GM12801 (cell line): Measurements from ENCODE around the gene CLEC18B.

ENCODE experiments used
- CTCF ChIP-seq: IDR thresholded peaks from one replicate; pipeline ENCODE4 v1.5.1; 2011; ENCODE audit warnings: control low read depth; ENCODE audit not compliant: insufficient read length; ENCODE audit errors: extremely low read depth

Gene CLEC18B

DNA sequence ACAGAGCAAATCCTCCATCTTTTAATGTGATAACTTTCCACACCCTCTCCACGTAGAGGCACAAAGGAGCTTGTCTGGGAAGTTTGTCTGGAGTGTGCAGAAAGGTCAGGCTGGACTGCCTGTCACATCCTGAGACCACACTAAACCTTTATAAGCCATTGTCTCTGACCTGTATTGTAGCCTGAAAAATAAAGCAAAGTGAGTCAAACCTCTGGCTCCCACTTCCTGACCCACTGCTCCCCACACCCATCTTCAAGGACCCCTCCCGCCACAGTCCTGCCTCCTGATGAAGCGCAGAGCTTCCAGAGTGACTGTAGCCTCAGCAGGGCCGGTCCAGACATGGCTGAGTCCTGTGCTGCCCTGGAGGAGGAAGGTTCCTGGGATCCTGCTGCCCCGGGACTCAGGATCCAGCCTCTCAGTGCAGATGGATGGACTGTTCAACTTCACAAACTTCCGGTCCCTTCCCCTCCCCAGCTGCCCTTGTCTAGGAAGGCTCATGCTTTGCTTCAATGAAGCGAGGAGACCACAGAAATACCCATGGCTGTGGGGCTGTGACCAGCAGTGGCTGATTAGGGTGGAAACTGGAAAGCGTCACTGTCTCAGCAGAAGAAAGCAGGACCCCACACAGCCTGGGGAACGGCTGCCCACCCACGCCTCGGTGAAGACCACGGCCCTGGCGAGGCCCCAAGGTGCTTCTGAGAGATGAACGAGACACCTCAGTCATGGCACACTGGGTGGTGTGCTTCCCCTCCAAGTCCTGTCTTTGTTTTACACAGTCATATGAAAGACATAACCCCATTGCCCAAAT lies 30.9 kb upstream of the CLEC18B start:
- no peak for TF ChIP-seq CTCF

GRCh38 chr16:74450967-74451760 lies 29.9 kb upstream of the CLEC18B start:
- TF ChIP-seq CTCF: no peak

DNA sequence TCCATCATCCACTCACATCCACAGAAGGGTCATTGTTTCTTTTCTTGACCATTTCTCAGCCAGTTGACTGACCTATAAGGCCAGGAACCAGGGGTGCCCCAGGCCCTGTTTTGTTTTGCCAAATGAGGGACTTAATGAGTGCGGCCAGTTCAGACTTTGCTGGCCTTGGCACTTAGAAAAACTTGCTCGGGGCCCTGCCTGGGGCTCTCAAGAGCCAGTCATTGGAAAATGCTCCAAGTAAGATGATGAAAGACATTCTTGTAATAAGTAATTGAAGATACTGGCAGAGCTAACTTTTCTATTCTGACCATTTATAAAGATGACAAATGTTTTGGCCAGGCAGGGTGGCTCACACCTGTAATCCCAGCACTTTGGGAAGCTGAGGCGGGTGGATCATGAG lies 29.0 kb upstream of the CLEC18B start:
- TF ChIP-seq CTCF: no peak

DNA sequence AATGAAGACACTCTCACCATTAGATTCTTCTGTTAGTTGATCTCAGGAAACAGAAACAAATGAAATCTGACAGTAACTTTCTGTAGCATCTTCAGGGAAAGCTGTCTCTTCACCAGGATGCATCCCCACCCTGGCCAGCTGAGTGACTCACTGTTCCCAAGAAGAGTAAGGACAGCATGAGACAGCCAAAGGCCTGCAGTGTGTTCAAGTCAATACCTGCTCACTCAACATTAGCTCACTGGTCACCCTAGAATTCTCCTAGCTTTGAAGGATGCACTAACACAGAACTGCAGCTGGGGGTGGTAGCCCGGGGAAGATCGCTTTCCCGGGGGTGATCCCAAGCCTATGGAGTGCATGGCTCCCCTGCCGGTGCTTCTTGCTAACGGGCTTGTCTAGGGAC lies 28.2 kb upstream of the CLEC18B start:
- no peak for TF ChIP-seq CTCF

DNA sequence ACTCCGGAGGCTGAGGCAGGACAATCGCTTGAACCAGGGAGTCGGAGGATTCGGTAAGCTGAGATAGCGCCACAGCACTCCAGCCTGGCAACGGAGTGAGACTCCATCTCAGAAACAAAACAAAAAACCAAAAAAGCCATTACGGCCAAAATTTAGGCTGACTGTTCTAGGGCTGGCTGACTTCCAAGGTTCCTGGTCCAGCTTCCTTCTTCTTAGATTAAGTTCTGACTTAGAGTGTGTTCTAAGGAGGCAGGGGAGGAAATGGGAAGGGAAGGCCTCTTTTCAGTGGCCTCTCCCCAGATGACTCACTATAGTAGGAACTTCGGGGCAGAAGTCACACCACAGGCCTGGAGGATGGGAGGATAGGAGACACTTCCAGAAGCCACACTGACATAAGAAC lies 27.7 kb upstream of the CLEC18B start:
- no peak for TF ChIP-seq CTCF

DNA sequence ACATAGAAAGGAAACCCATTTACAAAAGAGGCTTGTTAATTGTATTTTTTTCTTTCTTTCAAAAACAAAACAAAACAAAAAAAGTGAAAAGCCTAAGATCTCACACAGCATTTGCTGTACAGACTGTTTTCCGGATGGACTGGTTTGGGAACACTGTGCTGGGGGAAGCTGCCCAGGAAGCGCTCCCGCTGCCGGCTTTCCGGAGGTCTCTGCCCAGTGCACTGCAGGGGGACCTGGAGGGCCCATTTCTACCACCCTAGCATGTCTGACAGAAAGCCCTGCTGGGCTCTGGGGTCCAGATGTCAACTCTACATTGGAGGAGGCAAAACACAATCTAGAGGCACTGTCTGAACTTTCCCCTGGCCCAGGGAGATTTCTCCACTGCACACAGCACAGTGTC lies 26.3 kb upstream of the CLEC18B start:
- TF ChIP-seq CTCF: no peak

DNA sequence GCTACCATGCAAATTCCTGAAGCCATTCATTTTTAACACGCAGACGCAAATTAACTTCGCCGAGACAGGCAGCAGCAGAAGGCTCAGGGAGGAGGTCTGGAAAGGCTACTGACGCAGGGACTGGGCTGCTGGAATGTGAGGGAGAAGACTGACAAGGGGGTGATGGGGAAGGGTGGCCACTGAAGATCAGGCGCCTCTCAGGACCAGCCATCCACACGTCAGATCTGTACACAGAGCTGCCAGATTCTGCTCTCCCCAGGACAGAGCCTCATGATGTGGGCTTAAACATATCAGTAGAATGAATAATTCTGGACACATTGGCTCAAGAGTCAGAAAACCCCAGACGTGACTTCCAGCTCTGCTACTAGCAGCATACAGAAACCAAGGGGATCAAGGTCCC lies 25.6 kb upstream of the CLEC18B start:
- no peak for TF ChIP-seq CTCF
